ENCODE data around the gene TEX14. TPM values are rescaled to one million over a fixed set of nuclear protein-coding genes. Genes with fewer than 3 reads are reported as not detected.

Gene TEX14
- total RNA-seq, 1 experiment from 2014 or later, result not detected

Other genes with a start within 250 kb of the TEX14 start
- gene HSF5, start 203.6 kb downstream of the TEX14 start, total RNA-seq (2014; rRNA removed; shearing (Covaris generic)), result not detected in 2 replicates
- gene MTMR4, start 177.4 kb downstream of the TEX14 start, total RNA-seq (2014; rRNA removed; shearing (Covaris generic)), result 24.4 and 32.5 TPM in 2 replicates
- 41.6 and 55.2 TPM in 2 replicates for gene RAD51C, start 557 bp upstream of the TEX14 start, total RNA-seq (2014; rRNA removed; shearing (Covaris generic))
- gene PPM1E, start 63.8 kb upstream of the TEX14 start, total RNA-seq (2014; rRNA removed; shearing (Covaris generic)), result 0.25 and 0.47 TPM in 2 replicates

All from M059J (cell line).